IgD-negative memory B cell (primary cell): Measurements from ENCODE around the gene BCL2. TPM values are rescaled to one million over a fixed set of nuclear protein-coding genes. Genes with fewer than 3 reads are reported as not detected.

Source experiments
- H3K27ac Mint-ChIP-seq, 3 donors: one replicate each; pipeline ENCODE4 v1.8.0; 2020 to 2022; ENCODE audit warnings: mild to moderate bottlenecking in 3 of 3, mixed read lengths in 3 of 3, moderate library complexity in 1 of 3
- H3K27me3 Mint-ChIP-seq: one replicate; pipeline ENCODE4 v1.8.0; 2021; ENCODE audit warnings: mixed read lengths
- H3K36me3 Mint-ChIP-seq: one replicate; pipeline ENCODE4 v1.8.0; 2020; ENCODE audit warnings: mild to moderate bottlenecking, mixed read lengths
- H3K4me1 Mint-ChIP-seq, 3 donors: one replicate each; pipeline ENCODE4 v1.8.0; 2020 to 2022; ENCODE audit warnings: mixed read lengths in 3 of 3, mild to moderate bottlenecking in 1 of 3
- H3K4me3 Mint-ChIP-seq, 4 donors: one replicate each; pipeline ENCODE4 v1.8.0; 2020 to 2022; ENCODE audit warnings: mild to moderate bottlenecking in 4 of 4, mixed read lengths in 4 of 4, moderate library complexity in 3 of 4
- H3K9me3 Mint-ChIP-seq, 3 donors: one replicate each; pipeline ENCODE4 v1.8.0; 2020 to 2021; ENCODE audit warnings: mixed read lengths in 3 of 3, mild to moderate bottlenecking in 1 of 3
- polyA plus RNA-seq: library from polyadenylated mRNA; unstranded; fragments of 300-500 nt; fragmentation: Illumina TruSeq; gene quantifications from one replicate; pipeline ENCODE4 v1.2.3, GENCODE V29; 2021

The BCL2 gene
- polyA plus RNA-seq, 1 donor from 2014 or later, result 36.2 TPM

DNA sequence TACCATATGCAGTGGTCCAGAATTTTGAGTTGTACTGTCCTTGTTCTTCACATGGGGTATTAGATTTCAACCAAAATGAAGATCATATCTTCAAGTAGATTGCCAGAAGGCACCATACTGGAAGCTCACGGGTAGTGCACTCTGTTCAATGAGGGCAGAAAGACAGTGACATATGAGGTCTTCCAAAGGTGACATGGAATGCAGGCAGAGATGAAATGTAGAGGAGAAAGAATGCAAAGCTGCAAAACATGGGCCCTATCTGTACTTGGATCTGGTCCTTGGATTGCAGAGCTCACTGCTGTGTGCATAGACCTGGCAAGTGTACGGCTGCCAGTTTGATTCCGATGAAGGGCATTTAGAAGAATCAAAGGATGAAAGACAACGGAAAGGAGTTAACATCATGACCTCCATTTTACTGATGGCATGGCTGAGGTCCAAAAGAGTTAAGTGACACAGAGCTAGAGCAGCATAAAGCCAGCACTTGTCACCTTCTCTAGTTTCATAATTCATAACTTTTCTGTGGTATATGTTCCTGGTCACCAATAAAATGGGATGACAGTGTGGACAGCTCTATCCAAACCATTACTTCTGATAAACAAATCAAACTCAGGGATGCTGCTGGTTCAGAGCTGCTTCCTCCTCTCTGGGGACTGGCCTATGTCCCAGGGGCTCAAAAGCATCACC, 64.7 kb downstream of the BCL2 start:
- Mint-ChIP-seq H3K36me3 (peaks cover 10% of the 10 kb centered on the region), H3K4me1 (peaks cover 34 to 53% (median 50%) of the 10 kb centered on the region in 3 donors), H3K4me3 (peak overlapping the region in 2 of 4 donors; percentile 29 to 60)

DNA sequence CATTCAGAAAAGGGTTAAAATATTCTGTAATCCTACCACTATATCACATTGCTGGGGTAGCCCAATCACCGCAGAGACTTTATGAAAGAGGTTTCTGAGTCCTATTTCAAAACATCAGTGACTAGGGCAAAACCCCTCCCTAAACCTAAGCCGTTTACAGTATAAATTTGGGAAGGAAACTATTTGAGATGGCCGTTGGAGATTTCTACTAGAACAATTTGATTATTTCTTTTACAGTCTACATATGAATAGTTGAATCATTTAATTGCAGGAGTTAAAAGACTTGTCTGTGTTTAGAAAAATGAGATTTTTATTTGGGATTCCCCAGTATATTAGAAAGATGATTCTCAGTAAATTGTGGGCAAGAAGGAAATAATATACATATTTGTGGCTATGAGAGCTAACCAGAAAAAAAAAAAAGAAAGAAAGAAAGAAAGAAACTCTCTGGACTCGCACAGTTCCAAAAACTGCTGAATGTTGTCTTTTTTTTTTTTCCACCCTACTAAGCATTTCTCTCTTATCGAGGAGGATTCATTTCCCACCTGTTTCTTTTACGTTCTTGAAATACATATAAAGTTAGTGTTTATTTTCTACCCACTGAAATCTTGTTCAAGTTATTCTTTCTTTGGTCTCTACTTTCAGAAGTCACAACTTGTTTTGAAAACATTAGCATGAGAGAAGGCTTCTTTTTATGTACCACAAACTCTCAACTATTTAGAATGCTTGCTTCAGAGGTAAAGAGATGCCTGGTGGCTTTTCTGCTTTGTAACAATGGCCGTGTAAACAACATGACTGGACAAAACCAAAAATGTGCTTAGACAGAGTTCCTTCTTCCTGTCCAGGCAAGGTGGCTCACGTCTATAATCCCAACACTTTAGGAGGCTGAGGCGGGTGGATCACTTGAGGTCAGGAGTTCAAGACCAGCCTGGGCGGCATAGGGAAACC, 65.9 kb downstream of the BCL2 start:
- Mint-ChIP-seq H3K27me3 (no peaks in the 10 kb centered on the region), H3K4me3 (peak overlapping the region in 1 of 4 donors; percentile 19), H3K36me3 (peaks cover 8% of the 10 kb centered on the region)

More for the DNA sequence above, 64.7 kb downstream of the BCL2 start:
- Mint-ChIP-seq H3K27ac (no peak overlapping the region), H3K27me3 (no peaks in the 10 kb centered on the region), H3K9me3 (peaks cover 0 to 4% (median 0%) of the 10 kb centered on the region in 3 donors)

DNA sequence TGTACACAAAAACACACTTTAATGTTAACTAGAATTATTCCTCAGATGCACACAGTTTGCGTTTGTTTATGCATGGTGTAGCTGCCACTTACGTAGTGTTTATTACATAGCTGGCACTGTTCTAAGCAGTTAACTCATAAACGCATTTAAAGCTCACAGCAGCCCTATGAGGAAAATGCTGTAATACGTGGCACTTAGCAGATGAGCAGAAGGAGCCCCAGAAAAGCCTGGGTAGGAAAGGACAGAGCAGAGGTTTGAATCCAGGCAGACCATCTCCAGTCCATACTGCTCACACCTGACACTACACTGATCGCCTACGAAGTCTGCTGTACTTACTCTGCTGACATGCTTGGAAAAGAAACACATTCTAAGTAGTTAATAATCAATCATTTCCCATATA, 66.6 kb downstream of the BCL2 start:
- Mint-ChIP-seq H3K27ac (no peak overlapping the region), H3K36me3 (peaks cover 10% of the 10 kb centered on the region), H3K4me1 (peaks cover 32 to 51% (median 49%) of the 10 kb centered on the region in 3 donors), H3K9me3 (peaks cover 0 to 6% (median 0%) of the 10 kb centered on the region in 3 donors), H3K4me3 (no peak overlapping the region), H3K27me3 (no peaks in the 10 kb centered on the region)

More for the DNA sequence above, 65.9 kb downstream of the BCL2 start:
- Mint-ChIP-seq H3K4me1 (peaks cover 32 to 52% (median 51%) of the 10 kb centered on the region in 3 donors), H3K27ac (peak overlapping the region in 1 of 3 donors; percentile 54), H3K9me3 (peaks cover 0 to 6% (median 0%) of the 10 kb centered on the region in 3 donors)

DNA sequence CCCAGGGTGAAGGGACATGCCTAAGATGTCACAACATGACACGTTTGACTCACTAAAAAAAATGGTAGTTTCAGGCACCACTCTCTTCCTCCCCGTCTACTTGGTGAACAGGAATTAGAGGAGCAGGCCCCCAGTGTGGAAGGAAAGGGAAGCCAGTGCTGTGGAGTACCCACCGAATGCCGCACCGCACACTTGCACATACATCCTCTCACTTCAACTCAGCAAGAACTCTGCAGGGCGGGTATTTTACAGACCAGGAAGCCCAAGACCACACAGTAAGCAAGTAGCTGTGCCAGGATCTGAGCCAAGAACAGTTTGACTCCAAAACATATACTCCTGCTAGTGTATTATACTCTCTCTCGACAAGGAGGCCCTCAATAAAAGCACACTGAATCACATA, 69.8 kb downstream of the BCL2 start:
- H3K4me3 Mint-ChIP-seq, result no peak overlapping the region
- no peaks in the 10 kb centered on the region for H3K27me3 Mint-ChIP-seq
- H3K27ac Mint-ChIP-seq, result peak overlapping the region; percentile 3 to 73 (median 10)
- peaks cover 20 to 54% (median 42%) of the 10 kb centered on the region in 3 donors for H3K4me1 Mint-ChIP-seq
- H3K36me3 Mint-ChIP-seq, result peaks cover 13% of the 10 kb centered on the region
- H3K9me3 Mint-ChIP-seq, result peaks cover 0 to 6% (median 5%) of the 10 kb centered on the region in 3 donors

DNA sequence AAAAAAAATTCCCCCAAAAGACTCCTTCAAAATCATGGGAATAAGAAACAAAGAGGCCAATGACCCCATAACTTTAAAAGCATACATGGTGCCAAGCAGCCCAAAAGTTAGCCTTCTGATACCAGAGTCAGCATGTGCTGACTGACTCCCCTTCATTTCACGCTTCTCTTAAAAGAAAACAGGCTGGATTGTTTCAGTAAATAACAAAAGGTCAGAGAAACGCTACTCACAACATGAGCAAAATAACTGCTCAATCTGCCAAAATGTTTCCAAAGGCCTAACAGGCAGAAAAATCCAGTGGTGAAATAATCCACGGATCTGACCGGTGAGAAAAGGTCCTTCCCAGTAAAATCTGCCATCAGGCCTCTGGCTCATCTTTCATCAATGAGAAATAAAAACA, 71.6 kb downstream of the BCL2 start:
- H3K27ac Mint-ChIP-seq, result no peak overlapping the region
- H3K27me3 Mint-ChIP-seq, result no peaks in the 10 kb centered on the region
- peaks cover 0 to 6% (median 5%) of the 10 kb centered on the region in 3 donors for H3K9me3 Mint-ChIP-seq
- H3K4me3 Mint-ChIP-seq, result no peak overlapping the region
- H3K36me3 Mint-ChIP-seq, result peaks cover 12% of the 10 kb centered on the region
- H3K4me1 Mint-ChIP-seq, result peaks cover 16 to 44% (median 40%) of the 10 kb centered on the region in 3 donors

DNA sequence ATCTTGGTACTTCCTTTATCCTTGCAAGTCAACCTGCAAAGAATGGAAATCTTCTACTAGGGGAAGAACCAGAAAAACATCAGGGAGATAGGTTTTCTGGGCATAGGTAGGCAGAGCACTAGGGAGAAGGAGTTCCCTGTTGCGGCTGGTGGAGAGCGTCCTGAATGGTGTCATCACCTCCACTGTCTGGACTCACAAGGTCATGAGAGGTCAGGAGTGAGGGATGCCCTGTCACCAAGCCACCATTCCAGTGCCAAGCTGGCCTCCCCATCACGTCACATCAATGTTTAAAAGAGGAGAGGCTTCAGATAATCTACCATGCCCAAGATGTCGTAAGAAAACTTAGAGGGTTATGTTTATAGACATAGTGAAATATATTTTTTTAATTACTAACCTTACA, 72.1 kb downstream of the BCL2 start:
- Mint-ChIP-seq H3K9me3 (peaks cover 0 to 5% (median 4%) of the 10 kb centered on the region in 3 donors), H3K27ac (no peak overlapping the region), H3K4me3 (no peak overlapping the region), H3K36me3 (peaks cover 13% of the 10 kb centered on the region), H3K27me3 (no peaks in the 10 kb centered on the region), H3K4me1 (peaks cover 16 to 41% (median 40%) of the 10 kb centered on the region in 3 donors)

DNA sequence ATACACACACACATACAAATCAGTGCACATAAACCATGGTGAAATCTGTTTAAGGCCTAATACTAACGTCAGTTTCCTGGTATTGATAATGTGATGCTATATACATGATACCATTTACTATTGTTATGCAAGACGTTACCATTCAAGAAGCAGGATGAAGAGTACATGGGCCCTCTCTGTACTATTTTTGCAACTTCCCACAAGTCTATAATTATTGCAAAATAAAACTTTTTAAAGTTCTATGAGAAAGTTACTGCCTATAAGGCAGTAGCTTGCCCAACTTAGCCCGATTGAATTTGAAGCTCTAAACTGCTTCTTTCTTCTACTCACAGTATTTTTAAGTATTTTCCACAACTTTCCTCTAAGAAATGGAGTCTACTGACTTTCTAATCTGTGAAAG, 74.0 kb downstream of the BCL2 start:
- Mint-ChIP-seq H3K36me3 (peaks cover 16% of the 10 kb centered on the region), H3K9me3 (peaks cover 0 to 5% (median 2%) of the 10 kb centered on the region in 3 donors), H3K27ac (peak overlapping the region in 2 of 3 donors; percentile 46 to 76), H3K4me1 (peaks cover 15 to 46% (median 43%) of the 10 kb centered on the region in 3 donors), H3K4me3 (no peak overlapping the region), H3K27me3 (no peaks in the 10 kb centered on the region)

DNA sequence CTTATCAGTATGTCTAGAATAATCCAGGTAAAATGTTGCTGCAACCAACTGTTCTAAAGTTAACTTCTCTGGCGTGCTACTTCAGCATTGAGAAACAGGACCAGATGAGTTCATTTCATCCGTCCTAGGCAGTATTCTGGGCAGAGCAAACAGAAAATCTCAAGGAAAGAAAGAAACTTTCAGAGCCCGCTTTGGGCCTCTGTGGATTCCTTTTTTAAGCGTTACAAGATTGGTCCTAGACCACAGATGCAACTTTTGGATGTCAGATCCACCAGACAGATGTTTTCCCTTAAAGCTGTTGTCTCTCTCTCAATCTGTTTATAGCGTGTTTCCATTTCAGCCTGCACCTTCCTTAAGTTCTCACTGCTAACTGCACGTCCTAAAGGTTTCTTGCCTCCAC, 75.0 kb downstream of the BCL2 start:
- Mint-ChIP-seq H3K27ac (peak overlapping the region in 1 of 3 donors; percentile 83), H3K36me3 (peaks cover 16% of the 10 kb centered on the region), H3K27me3 (no peaks in the 10 kb centered on the region), H3K4me1 (peaks cover 13 to 39% (median 39%) of the 10 kb centered on the region in 3 donors), H3K4me3 (no peak overlapping the region), H3K9me3 (peaks cover 0 to 5% (median 2%) of the 10 kb centered on the region in 3 donors)

DNA sequence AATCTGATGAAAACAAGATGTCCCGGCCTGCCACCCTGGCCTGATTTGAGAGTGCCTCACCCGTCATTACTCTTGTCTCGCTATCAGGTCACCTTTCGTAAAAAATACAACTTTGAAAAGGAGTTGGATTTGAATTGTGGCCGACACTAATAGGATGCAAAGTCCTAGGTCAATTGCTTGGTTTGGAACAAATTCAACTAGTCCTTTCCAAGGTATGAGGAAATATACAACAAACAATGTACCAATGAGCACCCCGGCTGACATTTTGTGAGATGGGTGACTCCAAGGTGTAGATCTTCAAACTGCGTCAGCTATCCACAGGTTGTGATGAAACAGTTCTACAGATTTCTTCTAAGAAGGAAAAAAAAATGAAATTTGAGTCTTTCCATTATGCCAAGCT, 77.8 kb downstream of the BCL2 start:
- Mint-ChIP-seq H3K9me3 (peaks cover 0 to 3% (median 0%) of the 10 kb centered on the region in 3 donors), H3K27me3 (no peaks in the 10 kb centered on the region), H3K36me3 (peaks cover 12% of the 10 kb centered on the region), H3K4me1 (peaks cover 12 to 36% (median 29%) of the 10 kb centered on the region in 3 donors), H3K27ac (peak overlapping the region in 1 of 3 donors; percentile 16), H3K4me3 (no peak overlapping the region)

DNA sequence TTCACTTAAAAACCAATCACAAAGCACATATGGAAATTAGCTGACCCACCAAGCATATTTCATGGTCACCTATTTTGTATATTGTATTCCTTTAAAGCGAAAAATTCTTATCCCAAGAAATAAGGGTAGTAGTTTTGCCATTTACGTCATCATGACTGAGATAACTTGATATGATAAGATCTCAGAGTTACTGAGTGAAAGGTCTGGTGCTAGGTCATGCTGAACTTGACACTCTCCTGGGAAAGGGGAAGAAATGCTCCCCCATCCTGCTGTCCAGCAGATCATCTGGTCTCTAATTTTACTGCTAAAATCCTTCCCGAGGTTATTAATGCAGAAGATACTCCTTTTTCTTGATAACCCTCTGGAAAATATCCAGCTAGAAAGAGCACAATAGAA, 78.3 kb downstream of the BCL2 start:
- H3K9me3 Mint-ChIP-seq, result peaks cover 0 to 5% (median 0%) of the 10 kb centered on the region in 3 donors
- peaks cover 12% of the 10 kb centered on the region for H3K36me3 Mint-ChIP-seq
- no peak overlapping the region for H3K4me3 Mint-ChIP-seq
- H3K4me1 Mint-ChIP-seq, result peaks cover 10 to 33% (median 26%) of the 10 kb centered on the region in 3 donors
- H3K27me3 Mint-ChIP-seq, result no peaks in the 10 kb centered on the region
- peak overlapping the region in 2 of 3 donors; percentile 16 to 46 for H3K27ac Mint-ChIP-seq

DNA sequence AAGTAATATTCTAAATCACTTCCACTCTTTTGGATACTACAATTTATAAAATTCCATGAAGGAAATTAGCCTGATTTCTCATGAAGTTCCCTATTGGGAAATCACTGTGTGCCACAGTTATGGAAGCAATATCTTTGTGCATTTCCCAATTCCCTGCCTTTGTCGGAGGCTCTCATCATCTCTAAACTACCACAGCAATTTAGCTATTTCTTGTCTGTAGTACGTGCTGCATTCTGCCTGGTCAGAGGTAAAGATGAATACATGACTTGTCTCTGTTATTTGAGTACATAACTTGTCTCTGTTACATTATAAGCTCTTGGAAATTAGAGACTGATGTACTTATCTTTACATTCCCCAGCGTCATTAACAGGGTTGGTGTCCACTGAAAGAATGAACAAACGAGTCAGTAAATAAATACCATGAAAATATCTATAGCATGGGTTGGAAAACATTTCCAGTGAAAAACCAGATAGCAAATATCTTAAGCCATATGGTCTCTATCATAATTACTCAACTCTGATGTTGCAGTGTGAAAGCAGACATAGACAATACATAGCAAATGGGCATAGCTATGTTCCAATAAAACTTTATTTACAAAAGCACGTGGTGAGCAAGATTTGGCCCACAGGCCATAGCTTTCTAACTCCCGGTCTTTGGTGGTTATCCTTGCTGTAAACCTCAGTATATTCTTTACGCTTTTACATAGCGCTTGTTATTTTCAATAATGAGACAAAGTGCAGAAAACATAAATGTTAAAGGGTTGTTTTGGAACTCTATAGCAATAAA, 78.8 kb downstream of the BCL2 start:
- Mint-ChIP-seq H3K27me3 (no peaks in the 10 kb centered on the region), H3K36me3 (peaks cover 17% of the 10 kb centered on the region), H3K4me3 (no peak overlapping the region), H3K9me3 (peaks cover 0 to 9% (median 0%) of the 10 kb centered on the region in 3 donors), H3K27ac (peak overlapping the region in 2 of 3 donors; percentile 16 to 46), H3K4me1 (peaks cover 12 to 35% (median 26%) of the 10 kb centered on the region in 3 donors)

DNA sequence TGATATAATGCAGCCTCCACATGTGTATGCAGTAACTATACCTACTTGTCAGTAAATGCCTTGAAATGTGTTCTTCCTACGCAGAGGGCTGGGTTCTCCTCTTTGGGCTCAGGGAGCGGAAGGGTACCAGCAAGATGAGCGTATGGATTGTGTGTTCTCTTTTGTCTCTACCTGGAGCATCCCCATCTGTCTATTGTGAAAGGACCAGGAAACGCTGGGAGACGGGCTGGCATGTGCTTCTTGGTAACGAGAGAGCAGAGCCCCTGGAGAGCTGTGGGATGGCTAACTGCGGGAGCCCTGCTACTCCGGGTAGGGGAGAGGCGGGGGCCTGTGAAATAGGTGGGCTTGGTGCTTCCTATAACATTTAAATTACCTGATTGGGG, 80.9 kb downstream of the BCL2 start:
- peaks cover 21% of the 10 kb centered on the region for H3K36me3 Mint-ChIP-seq
- peaks cover 22 to 36% (median 25%) of the 10 kb centered on the region in 3 donors for H3K4me1 Mint-ChIP-seq
- no peak overlapping the region for H3K4me3 Mint-ChIP-seq

DNA sequence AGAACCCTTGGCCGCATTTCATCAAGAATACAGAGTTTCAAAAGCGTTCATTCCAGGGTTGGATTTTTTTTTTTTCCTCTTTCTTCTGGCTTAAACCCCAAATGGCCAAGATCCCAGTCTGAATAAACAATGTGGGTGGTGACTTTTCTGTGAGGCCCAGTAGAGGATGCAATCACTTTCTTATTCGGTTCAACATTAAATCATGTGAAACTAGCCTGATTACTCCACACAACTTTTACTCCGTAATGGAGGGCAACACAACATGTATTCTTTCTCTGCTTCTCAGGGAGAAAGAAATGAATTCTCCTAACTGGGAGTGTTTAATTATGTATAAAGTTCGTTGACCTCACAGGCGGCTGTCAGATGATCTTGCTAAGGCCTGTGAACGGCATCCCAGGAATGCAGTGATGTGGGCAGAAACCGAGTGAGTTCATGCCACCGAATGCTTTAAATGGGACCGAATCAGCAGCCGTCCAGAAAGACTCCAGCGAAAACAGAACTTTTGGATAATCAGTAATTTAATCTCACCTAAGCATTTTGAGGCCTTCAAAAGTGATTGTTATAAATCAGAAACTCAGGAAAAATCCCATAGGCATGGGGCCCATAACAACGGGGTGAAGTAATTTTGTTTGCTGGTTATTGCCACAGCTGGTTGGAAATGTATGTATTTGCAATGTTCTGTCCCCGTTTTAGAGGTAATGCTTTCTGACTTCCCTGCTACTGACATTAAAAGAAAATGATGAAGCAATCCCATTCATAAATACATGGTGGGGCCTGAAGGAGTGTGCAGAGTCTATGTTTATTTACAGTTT, 81.5 kb downstream of the BCL2 start:
- H3K4me3 Mint-ChIP-seq, result no peak overlapping the region
- H3K4me1 Mint-ChIP-seq, result peaks cover 26 to 38% (median 30%) of the 10 kb centered on the region in 3 donors
- no peaks in the 10 kb centered on the region for H3K27me3 Mint-ChIP-seq
- peaks cover 20% of the 10 kb centered on the region for H3K36me3 Mint-ChIP-seq
- peak overlapping the region in 2 of 3 donors; percentile 39 to 95 for H3K27ac Mint-ChIP-seq
- peaks cover 0 to 9% (median 0%) of the 10 kb centered on the region in 3 donors for H3K9me3 Mint-ChIP-seq

More for the DNA sequence above, 80.9 kb downstream of the BCL2 start:
- Mint-ChIP-seq H3K27ac (peak overlapping the region in 1 of 3 donors; percentile 95), H3K9me3 (peaks cover 0 to 9% (median 0%) of the 10 kb centered on the region in 3 donors), H3K27me3 (no peaks in the 10 kb centered on the region)
